Mucosa of rectum (tissue), 2 donors: ENCODE measurements around the gene TCF12.

Experiments used
- H3K27ac ChIP-seq, 2 donors: one replicate each; pipeline ENCODE4 v1.7.0; 2013; ENCODE audit warnings: inconsistent platforms in 2 of 2, low read depth in 2 of 2, low read length in 2 of 2
- H3K27me3 ChIP-seq, 2 donors: one replicate each; pipeline ENCODE4 v1.7.0; 2013; ENCODE audit warnings: low read length in 2 of 2; ENCODE audit not compliant: control insufficient read depth in 2 of 2, insufficient read depth in 2 of 2
- H3K36me3 ChIP-seq, 2 donors: one replicate each; pipeline ENCODE4 v1.7.0; 2013; ENCODE audit warnings: low read length in 2 of 2; ENCODE audit not compliant: control insufficient read depth in 2 of 2, insufficient read depth in 2 of 2
- H3K4me1 ChIP-seq, 2 donors: one replicate each; pipeline ENCODE4 v1.7.0; 2013; ENCODE audit warnings: low read length in 2 of 2, mild to moderate bottlenecking in 1 of 2; ENCODE audit not compliant: control insufficient read depth in 2 of 2, insufficient read depth in 2 of 2
- H3K4me3 ChIP-seq, 2 donors: one replicate each; pipeline ENCODE4 v1.7.0; 2013; ENCODE audit warnings: low read length in 2 of 2
- H3K9ac ChIP-seq, 2 donors: one replicate each; pipeline ENCODE4 v1.7.0; 2013; ENCODE audit warnings: low read length in 2 of 2, low read depth in 1 of 2, mild to moderate bottlenecking in 1 of 2
- H3K9me3 ChIP-seq, 2 donors: one replicate each; pipeline ENCODE4 v1.7.0; 2013; ENCODE audit warnings: low read length in 2 of 2; ENCODE audit not compliant: control insufficient read depth in 2 of 2
- donor health status: healthy.
- donor health status: Normal muscosa, but diverticular disease.

The TCF12 gene

GRCh38 chr15:57019496-57020160 lies 101.2 kb downstream of the TCF12 start:
- Histone ChIP-seq H3K9me3 (no peaks in the 10 kb centered on the region), H3K4me1 (peaks cover 2 to 7% of the 10 kb centered on the region in 2 donors), H3K27ac (no peak overlapping the region)

GRCh38 chr15:57025264-57025926 lies 107.0 kb downstream of the TCF12 start:
- H3K9ac ChIP-seq, result no peak overlapping the region
- H3K4me1 ChIP-seq, result no peaks in the 10 kb centered on the region
- H3K36me3 ChIP-seq, result no peaks in the 10 kb centered on the region
- no peaks in the 10 kb centered on the region for H3K9me3 ChIP-seq
- H3K27ac ChIP-seq, result no peak overlapping the region
- no peak overlapping the region for H3K4me3 ChIP-seq
- H3K27me3 ChIP-seq, result no peaks in the 10 kb centered on the region

More at GRCh38 chr15:57019496-57020160, 101.2 kb downstream of the TCF12 start:
- H3K9ac ChIP-seq, result no peak overlapping the region
- H3K36me3 ChIP-seq, result no peaks in the 10 kb centered on the region
- no peaks in the 10 kb centered on the region for H3K27me3 ChIP-seq
- no peak overlapping the region for H3K4me3 ChIP-seq

GRCh38 chr15:57026016-57026592 lies 107.7 kb downstream of the TCF12 start:
- Histone ChIP-seq H3K9me3 (no peaks in the 10 kb centered on the region), H3K27ac (no peak overlapping the region), H3K9ac (no peak overlapping the region), H3K27me3 (no peaks in the 10 kb centered on the region), H3K4me1 (no peaks in the 10 kb centered on the region), H3K36me3 (no peaks in the 10 kb centered on the region), H3K4me3 (no peak overlapping the region)

GRCh38 chr15:57027596-57027995 lies 109.2 kb downstream of the TCF12 start:
- no peak overlapping the region for H3K9ac ChIP-seq
- no peak overlapping the region for H3K27ac ChIP-seq
- no peaks in the 10 kb centered on the region for H3K36me3 ChIP-seq
- no peaks in the 10 kb centered on the region for H3K9me3 ChIP-seq
- no peak overlapping the region for H3K4me3 ChIP-seq
- no peaks in the 10 kb centered on the region for H3K27me3 ChIP-seq
- no peaks in the 10 kb centered on the region for H3K4me1 ChIP-seq

GRCh38 chr15:57028176-57028575 lies 109.7 kb downstream of the TCF12 start:
- no peak overlapping the region for H3K9ac ChIP-seq
- no peaks in the 10 kb centered on the region for H3K4me1 ChIP-seq
- H3K27me3 ChIP-seq, result no peaks in the 10 kb centered on the region
- H3K4me3 ChIP-seq, result no peak overlapping the region
- no peaks in the 10 kb centered on the region for H3K9me3 ChIP-seq
- no peaks in the 10 kb centered on the region for H3K36me3 ChIP-seq
- no peak overlapping the region for H3K27ac ChIP-seq

- Histone ChIP-seq H3K27ac (no peak overlapping the region), H3K27me3 (no peaks in the 10 kb centered on the region), H3K4me3 (no peak overlapping the region), H3K4me1 (no peaks in the 10 kb centered on the region), H3K36me3 (no peaks in the 10 kb centered on the region), H3K9ac (no peak overlapping the region), H3K9me3 (no peaks in the 10 kb centered on the region)
Observed at GRCh38 chr15:57030011-57030410, 111.6 kb downstream of the TCF12 start.

GRCh38 chr15:57031082-57031481 lies 112.6 kb downstream of the TCF12 start:
- no peaks in the 10 kb centered on the region for H3K27me3 ChIP-seq
- no peaks in the 10 kb centered on the region for H3K36me3 ChIP-seq
- H3K9me3 ChIP-seq, result no peaks in the 10 kb centered on the region
- H3K4me3 ChIP-seq, result no peak overlapping the region
- H3K4me1 ChIP-seq, result no peaks in the 10 kb centered on the region
- no peak overlapping the region for H3K27ac ChIP-seq
- no peak overlapping the region for H3K9ac ChIP-seq

GRCh38 chr15:57031605-57032004 lies 113.2 kb downstream of the TCF12 start:
- no peak overlapping the region for H3K9ac ChIP-seq
- no peak overlapping the region for H3K27ac ChIP-seq
- no peaks in the 10 kb centered on the region for H3K36me3 ChIP-seq
- no peaks in the 10 kb centered on the region for H3K27me3 ChIP-seq
- H3K4me1 ChIP-seq, result no peaks in the 10 kb centered on the region
- H3K9me3 ChIP-seq, result no peaks in the 10 kb centered on the region
- no peak overlapping the region for H3K4me3 ChIP-seq

- no peaks in the 10 kb centered on the region for H3K27me3 ChIP-seq
- no peak overlapping the region for H3K27ac ChIP-seq
- H3K9ac ChIP-seq, result no peak overlapping the region
- no peaks in the 10 kb centered on the region for H3K4me1 ChIP-seq
- no peak overlapping the region for H3K4me3 ChIP-seq
- H3K36me3 ChIP-seq, result no peaks in the 10 kb centered on the region
- H3K9me3 ChIP-seq, result no peaks in the 10 kb centered on the region
Observed at GRCh38 chr15:57032338-57032737, 113.9 kb downstream of the TCF12 start.

- Histone ChIP-seq H3K4me3 (no peak overlapping the region), H3K27me3 (no peaks in the 10 kb centered on the region), H3K9ac (no peak overlapping the region), H3K4me1 (no peaks in the 10 kb centered on the region), H3K9me3 (no peaks in the 10 kb centered on the region), H3K36me3 (no peaks in the 10 kb centered on the region), H3K27ac (no peak overlapping the region)
Observed at GRCh38 chr15:57033715-57034439, 115.4 kb downstream of the TCF12 start.
